ENCODE data around the gene MEAF6. TPM values are rescaled to one million over a fixed set of nuclear protein-coding genes. Genes with fewer than 3 reads are reported as not detected.
A peak's percentile ranks its signal among the peaks of the same experiment; 100 is the strongest.
"Not testable (repeated sequence)": the region's sequence is repeated elsewhere in the genome, so short reads cannot be mapped to it uniquely, and the experiment has no call there.

The MEAF6 gene
- 100 to 1,000 TPM in 1 of 4 donors, 10 to 100 TPM in 3; 55.2 to 100 (median 78.3) TPM for total RNA-seq

DNA sequence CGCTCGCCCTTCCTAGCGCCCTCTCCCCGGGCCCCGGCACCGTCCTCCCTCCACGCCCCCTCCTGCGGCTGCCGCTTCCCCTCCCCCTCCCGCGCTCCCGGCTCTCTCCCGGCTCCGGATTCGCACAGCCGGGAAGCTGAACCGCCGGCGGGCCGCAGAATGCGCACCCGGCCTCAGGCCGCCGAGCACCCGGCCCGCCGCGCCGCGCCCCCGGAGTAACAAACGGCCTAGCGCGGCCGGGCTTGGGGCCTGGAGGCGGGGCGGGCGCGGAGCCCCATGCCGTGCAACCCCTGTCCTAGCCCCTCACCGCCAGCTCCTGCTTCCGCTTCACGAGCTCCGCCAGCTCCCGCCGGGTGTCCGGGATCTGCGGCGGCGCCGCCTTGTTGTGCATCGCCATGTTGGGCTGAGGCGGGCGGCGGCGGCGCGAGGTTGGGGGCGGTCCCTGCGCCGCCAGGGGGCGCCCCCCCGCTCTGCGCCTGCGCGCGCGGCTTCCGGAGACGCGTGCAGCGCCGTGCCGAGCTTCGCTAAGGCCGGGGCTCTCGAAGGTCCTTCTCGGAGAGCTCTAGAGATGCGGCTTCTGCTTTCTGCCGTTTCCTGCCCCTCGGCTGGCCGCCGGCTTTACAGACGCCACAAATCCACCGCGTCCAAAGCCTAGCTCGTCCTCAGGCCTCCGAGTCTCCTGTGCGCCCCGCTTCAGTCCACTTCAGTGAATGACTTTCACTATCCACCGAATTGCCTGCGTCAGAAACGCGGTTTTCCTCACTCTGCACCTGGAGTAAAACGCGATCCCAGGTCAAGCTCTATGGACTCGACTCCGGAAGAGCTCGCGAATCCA lies at the start of gene MEAF6:
TSS of gene MEAF6 (minus strand) at position 417 of the 835 bp plus-strand sequence. CDS start at position 397, 20 bp downstream.
- peak within 1 kb of the TSS; percentile 93 to 98 (median 96) for H3K4me3 ChIP-seq
- DNase-seq (ENCODE audit: extremely low spot score): peak; percentile 93
- intact Hi-C loops (cut with DNase I): loop anchor here (10.0 kb wide), 2 partner anchors 80 to 170 kb away; partner anchors contain the start of gene GNL2
- peaks cover 0 to 35% (median 16%) of the 10 kb centered on the region in 4 donors for H3K36me3 ChIP-seq
- peaks cover 10 to 34% (median 28%) of the 10 kb centered on the region in 4 donors for H3K4me1 ChIP-seq
- TF ChIP-seq POLR2AphosphoS5 (IDR thresholded peaks at IDR 0.05) (peak; percentile 82 to 93), POLR2A (IDR thresholded peaks at IDR 0.05; ENCODE audit: low read depth) (peak; percentile 36), EP300 (IDR thresholded peaks at IDR 0.05) (no peak), CTCF (IDR thresholded peaks at IDR 0.05) (peak; percentile 81 to 89 (median 84))
- H3K27me3 ChIP-seq: no peaks in the 10 kb centered on the region
- 2% methylated on average over 22 of the region's 100 CpGs for WGBS
- peak within 1 kb of the TSS; percentile 92 to 95 (median 94) for H3K27ac ChIP-seq (replicated peaks in 1 of 4)
- no peaks in the 10 kb centered on the region for H3K9me3 ChIP-seq

DNA sequence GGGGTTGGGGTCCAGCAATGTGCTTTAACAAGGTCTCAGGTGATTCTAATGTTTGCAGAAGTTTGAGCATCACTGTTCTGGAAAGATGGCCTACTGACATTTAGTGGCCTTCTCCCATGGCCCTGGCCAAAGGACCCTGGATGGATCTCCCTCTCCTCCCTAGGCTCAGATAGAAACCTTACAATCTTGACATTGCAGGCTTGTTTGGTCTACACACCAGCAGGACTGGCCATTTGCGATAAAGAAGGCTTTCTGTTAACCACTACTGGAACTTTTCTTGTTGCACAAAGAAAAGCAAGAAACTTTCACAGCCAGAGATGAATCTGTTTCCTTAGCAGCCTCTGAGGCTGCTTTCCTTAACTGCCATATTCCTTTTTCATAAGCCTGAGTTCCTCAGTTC lies 48.4 kb upstream of the MEAF6 start:
- TF ChIP-seq POLR2A (IDR thresholded peaks at IDR 0.05; ENCODE audit: low read depth): no peak
- TF ChIP-seq CTCF (IDR thresholded peaks at IDR 0.05): no peak
- TF ChIP-seq EP300 (IDR thresholded peaks at IDR 0.05): no peak
- TF ChIP-seq POLR2AphosphoS5 (IDR thresholded peaks at IDR 0.05): no peak
- peaks cover 0 to 3% (median 0%) of the 10 kb centered on the region in 4 donors for H3K4me1 ChIP-seq
- no peak overlapping the region for H3K4me3 ChIP-seq
- DNase-seq (ENCODE audit: extremely low spot score): no peak
- peaks cover 32 to 86% (median 62%) of the 10 kb centered on the region in 4 donors for H3K36me3 ChIP-seq
- no peaks in the 10 kb centered on the region for H3K27me3 ChIP-seq
- no peaks in the 10 kb centered on the region for H3K9me3 ChIP-seq
- intact Hi-C loops (cut with DNase I): no loop called here
- 94% methylated on average over 1 of the region's 1 CpG for WGBS
- no peak overlapping the region for H3K27ac ChIP-seq (replicated peaks in 1 of 4)

- TF ChIP-seq EP300 (IDR thresholded peaks at IDR 0.05) (no peak), CTCF (IDR thresholded peaks at IDR 0.05) (peak; percentile 14 to 40 (median 36))
- 89% methylated on average over 20 of the region's 21 CpGs for WGBS
- Histone ChIP-seq H3K27me3 (no peaks in the 10 kb centered on the region), H3K4me1 (peaks cover 8 to 19% (median 13%) of the 10 kb centered on the region in 4 donors), H3K36me3 (peaks cover 16 to 71% (median 47%) of the 10 kb centered on the region in 4 donors), H3K9me3 (no peaks in the 10 kb centered on the region), H3K4me3 (no peak overlapping the region), H3K27ac (replicated peaks in 1 of 4) (no peak overlapping the region)
- no peak for DNase-seq (ENCODE audit: extremely low spot score)
- intact Hi-C loops (cut with DNase I): no loop called here
Observed at GRCh38 chr1:37561133-37562132, 46.9 kb upstream of the MEAF6 start.

GRCh38 chr1:37560401-37561132 lies 46.0 kb upstream of the MEAF6 start:
- TF ChIP-seq POLR2A (IDR thresholded peaks at IDR 0.05; ENCODE audit: low read depth) (no peak), CTCF (IDR thresholded peaks at IDR 0.05) (no peak), POLR2AphosphoS5 (IDR thresholded peaks at IDR 0.05) (no peak), EP300 (IDR thresholded peaks at IDR 0.05) (no peak)
- Histone ChIP-seq H3K36me3 (peaks cover 9 to 62% (median 38%) of the 10 kb centered on the region in 4 donors), H3K27me3 (no peaks in the 10 kb centered on the region), H3K4me3 (no peak overlapping the region), H3K27ac (replicated peaks in 1 of 4) (no peak overlapping the region), H3K9me3 (no peaks in the 10 kb centered on the region), H3K4me1 (peaks cover 8 to 26% (median 19%) of the 10 kb centered on the region in 4 donors)
- intact Hi-C loops (cut with DNase I): no loop called here
- WGBS: 70% methylated on average over 10 of the region's 10 CpGs
- no peak for DNase-seq (ENCODE audit: extremely low spot score)

GRCh38 chr1:37559957-37560379 lies 45.4 kb upstream of the MEAF6 start:
- intact Hi-C loops (cut with DNase I); H3K27me3 ChIP-seq; H3K27ac ChIP-seq (replicated peaks in 1 of 4); DNase-seq (ENCODE audit: extremely low spot score); H3K9me3 ChIP-seq; H3K4me3 ChIP-seq: not testable (repeated sequence)
- WGBS: 85% methylated on average over 12 of the region's 12 CpGs
- peaks cover 4 to 56% (median 32%) of the 10 kb centered on the region in 4 donors for H3K36me3 ChIP-seq
- H3K4me1 ChIP-seq: peaks cover 8 to 26% (median 19%) of the 10 kb centered on the region in 4 donors
